ENCODE results near the gene TRPC6. TPM values are rescaled to one million over a fixed set of nuclear protein-coding genes. Genes with fewer than 3 reads are reported as not detected.

The TRPC6 gene
- 10 to 100 TPM in 1 of 4 donors, 1 to 10 TPM in 3; 4.6 to 17.9 (median 6.8) TPM for total RNA-seq

- TF ChIP-seq, protein P1, sequence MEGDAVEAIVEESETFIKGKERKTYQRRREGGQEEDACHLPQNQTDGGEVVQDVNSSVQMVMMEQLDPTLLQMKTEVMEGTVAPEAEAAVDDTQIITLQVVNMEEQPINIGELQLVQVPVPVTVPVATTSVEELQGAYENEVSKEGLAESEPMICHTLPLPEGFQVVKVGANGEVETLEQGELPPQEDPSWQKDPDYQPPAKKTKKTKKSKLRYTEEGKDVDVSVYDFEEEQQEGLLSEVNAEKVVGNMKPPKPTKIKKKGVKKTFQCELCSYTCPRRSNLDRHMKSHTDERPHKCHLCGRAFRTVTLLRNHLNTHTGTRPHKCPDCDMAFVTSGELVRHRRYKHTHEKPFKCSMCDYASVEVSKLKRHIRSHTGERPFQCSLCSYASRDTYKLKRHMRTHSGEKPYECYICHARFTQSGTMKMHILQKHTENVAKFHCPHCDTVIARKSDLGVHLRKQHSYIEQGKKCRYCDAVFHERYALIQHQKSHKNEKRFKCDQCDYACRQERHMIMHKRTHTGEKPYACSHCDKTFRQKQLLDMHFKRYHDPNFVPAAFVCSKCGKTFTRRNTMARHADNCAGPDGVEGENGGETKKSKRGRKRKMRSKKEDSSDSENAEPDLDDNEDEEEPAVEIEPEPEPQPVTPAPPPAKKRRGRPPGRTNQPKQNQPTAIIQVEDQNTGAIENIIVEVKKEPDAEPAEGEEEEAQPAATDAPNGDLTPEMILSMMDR (IDR thresholded peaks at IDR 0.05; ENCODE audit: low read depth) = no peak
Observed at GRCh38 chr11:101583251-101584128, at the start of gene TRPC6. Gene TRPC6, minus strand, starts transcription at chr11:101584007. Its CDS starts 504 bp downstream, at chr11:101583503.

DNA sequence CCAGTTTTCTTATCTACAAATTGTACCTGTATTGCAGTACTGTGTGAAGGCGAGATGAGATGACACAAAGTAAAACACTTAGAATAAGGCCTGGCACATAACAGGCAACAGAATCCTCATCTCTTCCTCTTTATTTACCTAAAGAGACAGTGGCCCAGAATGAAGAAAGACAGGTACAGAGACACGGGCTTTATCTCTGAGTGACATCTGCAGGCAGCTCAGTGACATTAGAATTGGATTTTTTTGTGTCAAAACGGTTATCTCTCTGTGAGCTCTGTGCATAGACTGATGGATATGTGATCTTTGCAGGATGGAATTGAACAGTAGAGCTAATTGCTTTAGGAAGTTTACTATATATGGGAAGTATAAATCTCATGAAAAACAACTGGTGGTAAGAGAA lies 36.2 kb upstream of the TRPC6 start:
- TF ChIP-seq, protein P1 (IDR thresholded peaks at IDR 0.05; ENCODE audit: low read depth) = no peak

DNA sequence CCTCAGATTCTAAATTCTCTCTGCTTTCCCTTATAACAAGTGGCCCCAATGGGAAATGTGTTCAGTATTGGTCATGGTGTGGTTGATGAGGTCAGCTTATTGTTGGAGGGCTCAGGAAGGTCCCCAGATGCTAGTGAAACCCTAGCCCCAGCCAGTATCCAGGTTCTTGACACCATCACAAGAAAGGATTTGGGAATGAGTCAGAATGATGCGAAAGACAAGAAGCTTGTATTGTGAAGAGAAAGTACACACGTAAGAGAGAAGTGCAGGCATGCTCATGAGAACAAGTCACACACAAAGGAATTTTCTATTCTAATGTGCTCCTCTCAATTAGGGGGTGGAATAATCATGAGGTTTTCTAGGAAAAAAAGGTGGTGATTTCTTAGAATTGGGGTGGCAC lies 34.9 kb upstream of the TRPC6 start:
- TF ChIP-seq, protein P1 (IDR thresholded peaks at IDR 0.05; ENCODE audit: low read depth) = no peak

GRCh38 chr11:101617735-101618332 lies 34.0 kb upstream of the TRPC6 start:
- TF ChIP-seq, protein P1 (IDR thresholded peaks at IDR 0.05; ENCODE audit: low read depth) = no peak

- TF ChIP-seq, protein P1 (IDR thresholded peaks at IDR 0.05; ENCODE audit: low read depth) = no peak
Observed at GRCh38 chr11:101612481-101612880, 28.7 kb upstream of the TRPC6 start.

- TF ChIP-seq, protein P1 (IDR thresholded peaks at IDR 0.05; ENCODE audit: low read depth) = no peak
Observed at GRCh38 chr11:101600924-101601323, 17.1 kb upstream of the TRPC6 start.

DNA sequence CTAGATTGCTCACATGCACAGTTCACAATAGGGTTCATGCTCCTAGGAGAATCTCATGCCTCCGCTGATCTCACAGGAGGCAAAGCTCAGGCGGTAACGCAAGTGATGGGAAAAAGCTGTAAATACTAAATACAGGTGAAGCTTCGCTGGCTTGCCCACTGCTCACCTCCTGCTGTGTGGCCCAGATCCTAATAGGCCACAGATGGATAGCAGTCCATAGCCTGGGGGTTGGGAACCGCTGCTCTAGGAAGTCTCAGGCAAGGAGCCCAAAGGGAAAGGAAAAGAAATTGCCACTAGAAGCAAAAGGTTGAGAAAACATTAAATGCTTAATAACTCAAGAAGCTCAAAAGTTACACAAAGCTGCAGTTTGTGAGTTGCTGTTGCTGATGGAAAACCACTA lies 3.2 kb upstream of the TRPC6 start:
- TF ChIP-seq, protein P1 (IDR thresholded peaks at IDR 0.05; ENCODE audit: low read depth) = no peak
